ENCODE data around the gene NCOA7.
"Not testable (repeated sequence)": the region's sequence is repeated elsewhere in the genome, so short reads cannot be mapped to it uniquely, and the experiment has no call there.

NCOA7 gene

DNA sequence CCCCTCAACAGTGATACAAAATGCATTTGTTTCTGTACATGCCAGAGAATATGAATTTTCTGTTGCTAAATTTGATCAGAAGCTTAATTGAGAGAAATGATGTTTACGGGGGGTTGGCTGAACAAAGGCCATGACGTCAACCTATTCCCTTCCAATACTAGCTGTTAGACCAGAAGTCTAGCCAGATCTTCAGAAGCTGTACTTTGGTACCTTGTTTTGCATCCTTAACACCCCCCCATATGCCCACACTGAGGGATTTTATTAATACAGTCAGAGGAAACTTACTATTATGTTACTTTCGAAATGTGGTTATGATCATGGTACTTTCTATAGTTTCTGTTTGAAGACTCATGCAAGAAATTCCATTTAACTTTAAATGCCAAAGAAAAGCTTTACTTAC is 3.1 kb downstream of the NCOA7 start:
- DNase-seq = no peak

GRCh38 chr6:125794342-125795137 is 3.8 kb downstream of the NCOA7 start:
- DNase-seq = no peak

DNA sequence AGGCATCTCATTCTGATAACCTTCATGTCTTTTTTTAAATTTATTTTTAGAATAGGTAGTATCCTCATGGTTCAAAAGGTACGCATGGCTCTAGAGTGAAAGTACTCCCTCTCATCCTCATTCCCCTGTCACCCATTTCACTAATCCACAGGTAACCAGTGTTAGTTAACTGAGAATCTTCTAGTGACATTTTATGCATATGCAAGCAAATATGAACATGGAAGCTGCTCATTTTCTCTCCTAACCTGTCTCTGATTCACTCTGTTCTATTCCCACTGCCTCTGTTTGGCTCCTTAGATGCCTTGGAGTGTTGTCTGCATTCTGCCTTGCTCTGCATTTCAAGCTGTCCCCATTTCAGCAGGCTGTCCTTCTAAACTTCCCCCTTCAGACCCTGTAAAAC is 4.5 kb downstream of the NCOA7 start:
- DNase-seq = no peak

DNA sequence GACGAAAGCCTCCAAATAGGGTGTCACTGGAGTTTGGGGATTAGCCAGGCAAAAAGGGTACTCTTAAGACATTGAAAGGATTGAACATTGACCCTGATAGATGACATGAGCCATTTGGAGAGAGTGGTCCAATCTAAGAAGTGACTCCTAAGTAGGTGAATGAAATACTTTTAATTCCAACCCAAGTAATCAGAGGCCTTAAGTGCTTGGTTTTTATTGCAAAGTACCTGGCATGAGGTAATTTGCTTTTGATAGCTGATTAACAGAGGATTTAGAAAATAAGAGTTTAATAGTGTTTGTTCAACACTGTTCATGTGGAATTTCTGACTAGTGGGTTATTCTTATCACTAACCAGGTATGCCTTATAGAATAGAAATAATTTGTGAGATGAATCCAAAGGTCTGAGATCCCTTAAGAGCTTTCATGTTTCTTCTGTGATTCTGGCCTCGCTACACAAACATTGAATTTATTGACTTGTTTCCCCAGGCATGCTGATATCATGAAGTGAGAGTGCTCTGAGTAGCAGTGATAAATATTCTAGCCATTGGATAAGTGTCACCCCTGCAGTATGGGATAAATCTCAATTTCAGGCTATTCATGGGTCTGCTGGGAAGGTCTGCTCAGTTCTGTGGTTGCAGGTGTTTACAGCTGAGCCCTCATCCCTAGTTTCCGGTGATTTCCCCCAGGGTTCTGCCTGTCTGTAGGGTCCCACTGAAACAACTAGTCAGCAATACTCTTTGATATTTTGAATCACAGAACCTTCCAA is 6.5 kb downstream of the NCOA7 start:
- no peak for DNase-seq

- no peak for DNase-seq
Observed at GRCh38 chr6:125797886-125798444, 7.2 kb downstream of the NCOA7 start.

DNA sequence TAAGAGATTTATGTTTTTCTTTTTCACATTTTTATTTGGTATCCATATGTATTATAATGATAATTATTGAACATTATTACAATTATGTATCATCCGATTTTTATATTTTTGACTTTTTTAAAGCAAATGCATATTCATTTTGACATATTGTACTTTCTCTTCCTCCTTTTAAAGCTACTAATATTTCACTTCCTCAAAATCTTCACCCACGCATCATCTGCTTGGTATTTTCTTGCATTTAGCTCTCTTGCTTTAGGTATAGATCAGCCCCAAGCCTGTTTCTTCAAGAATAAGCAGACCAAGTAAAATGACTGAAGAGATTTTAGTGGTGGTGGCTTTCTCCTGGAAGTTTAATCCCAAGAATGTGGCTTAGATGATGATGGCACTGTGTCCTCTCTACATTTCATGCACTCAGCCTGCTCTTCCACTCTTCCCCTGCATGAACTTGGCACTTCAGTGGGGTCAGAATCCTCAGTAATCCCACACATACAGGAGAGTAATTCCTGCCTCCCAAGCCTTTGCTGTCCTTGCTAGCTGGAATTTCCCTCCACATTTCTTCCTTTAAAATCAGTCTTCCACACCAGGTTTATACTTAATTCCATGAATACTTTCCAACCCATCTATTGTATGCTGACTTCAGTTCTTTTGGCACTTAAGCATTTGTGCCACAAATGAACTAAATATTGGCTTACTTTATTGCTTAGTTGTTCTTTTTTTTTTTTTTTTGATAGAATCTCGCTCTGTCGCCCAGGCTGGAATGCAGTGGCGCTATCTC is 8.2 kb downstream of the NCOA7 start:
- no peak for DNase-seq

DNA sequence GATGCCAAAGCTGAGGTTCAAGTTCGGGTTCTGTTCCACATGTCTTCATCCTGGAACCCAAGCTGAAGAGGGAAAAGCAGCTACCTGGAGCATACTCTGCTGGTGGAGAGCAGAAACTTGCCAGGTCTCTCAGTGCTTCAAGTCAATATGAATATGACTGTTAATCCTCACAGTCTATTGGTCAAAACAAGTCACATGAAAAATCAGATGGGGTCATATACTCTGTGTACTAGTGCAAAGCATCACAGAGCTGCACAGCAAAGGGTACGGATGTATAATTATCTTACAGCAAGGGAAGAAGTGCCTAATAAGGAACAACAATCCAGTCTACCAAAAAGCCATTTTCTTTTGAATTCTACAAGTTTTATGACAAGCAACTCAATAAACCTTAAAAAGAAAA is 11.6 kb downstream of the NCOA7 start:
- DNase-seq = no peak

GRCh38 chr6:125802943-125803377 is 12.2 kb downstream of the NCOA7 start:
- DNase-seq = no peak

- DNase-seq = no peak
Observed at GRCh38 chr6:125804264-125804663, 13.5 kb downstream of the NCOA7 start.

GRCh38 chr6:125804866-125805425 is 14.2 kb downstream of the NCOA7 start:
- not testable (repeated sequence) for DNase-seq

DNA sequence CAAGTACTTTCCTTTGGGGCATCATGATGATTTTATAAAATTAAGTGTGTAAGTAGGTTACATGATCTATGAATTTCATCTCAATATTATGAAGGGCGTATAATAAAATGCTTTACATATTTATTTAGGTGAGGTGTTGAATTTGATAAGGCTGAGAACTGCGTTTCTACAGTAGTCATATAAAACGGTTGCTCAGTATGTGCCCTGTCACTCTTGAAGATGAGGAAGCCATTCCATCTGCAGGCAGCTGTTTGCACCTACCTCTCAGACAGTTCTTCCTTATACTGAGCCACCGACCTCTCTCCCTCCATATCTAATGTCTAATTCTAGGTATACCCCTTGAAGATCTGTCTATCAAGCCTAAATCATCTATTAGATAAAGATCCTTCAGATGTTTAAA is 16.1 kb downstream of the NCOA7 start:
- DNase-seq = no peak

- DNase-seq = no peak
Observed at GRCh38 chr6:125807293-125807692, 16.5 kb downstream of the NCOA7 start.

GRCh38 chr6:125808060-125808459 is 17.3 kb downstream of the NCOA7 start:
- DNase-seq = no peak

- no peak for DNase-seq
Observed at GRCh38 chr6:125808591-125808990, 17.8 kb downstream of the NCOA7 start.

- DNase-seq = no peak
Observed at GRCh38 chr6:125809570-125810170, 18.9 kb downstream of the NCOA7 start.

GRCh38 chr6:125810445-125810844 is 19.7 kb downstream of the NCOA7 start:
- peak; percentile 39 for DNase-seq

GRCh38 chr6:125811259-125811658 is 20.5 kb downstream of the NCOA7 start:
- no peak for DNase-seq

DNA sequence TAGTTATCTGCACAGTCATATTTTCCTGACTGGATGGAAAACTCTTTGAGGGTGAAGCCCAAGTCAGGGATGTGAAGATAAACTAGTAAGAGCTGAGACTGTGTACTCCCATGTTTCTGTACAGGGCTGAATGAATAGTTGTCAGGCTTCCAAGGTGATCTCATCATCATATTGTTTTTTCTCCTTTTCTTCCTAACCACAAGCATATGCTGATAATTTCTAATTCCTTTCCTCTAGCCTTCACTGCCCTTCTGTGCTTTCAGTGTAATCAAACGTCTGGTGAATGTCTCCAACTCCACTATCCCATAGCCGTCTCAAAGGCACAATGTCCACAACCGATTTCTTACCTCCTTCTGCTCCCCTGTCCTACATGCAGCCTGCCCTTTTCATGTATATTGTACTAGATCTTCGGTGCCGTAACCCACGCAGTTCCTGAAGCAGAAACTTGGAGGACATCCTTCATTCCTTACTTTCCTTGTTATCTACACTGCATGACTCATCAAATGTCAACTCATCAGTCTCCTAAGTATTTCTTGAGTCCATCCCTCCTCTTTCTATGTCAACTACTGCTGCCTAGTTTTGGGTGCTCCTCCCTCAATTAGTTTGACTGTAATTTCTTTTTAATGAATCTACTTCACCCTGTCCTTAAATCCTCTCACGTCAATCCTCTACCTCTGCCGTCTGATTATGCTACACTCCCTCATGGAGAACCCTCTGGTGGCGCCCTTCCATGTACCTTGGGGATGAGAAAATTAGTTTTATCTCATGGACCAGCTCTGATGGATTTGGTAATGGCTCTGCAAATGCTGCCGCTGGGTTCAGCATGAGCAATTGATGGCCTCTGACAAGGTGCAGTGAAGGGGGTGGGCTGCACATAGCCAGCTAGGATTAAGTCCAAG is 21.9 kb downstream of the NCOA7 start:
- DNase-seq = no peak

- DNase-seq = no peak
Observed at GRCh38 chr6:125814481-125814880, 23.7 kb downstream of the NCOA7 start.

DNA sequence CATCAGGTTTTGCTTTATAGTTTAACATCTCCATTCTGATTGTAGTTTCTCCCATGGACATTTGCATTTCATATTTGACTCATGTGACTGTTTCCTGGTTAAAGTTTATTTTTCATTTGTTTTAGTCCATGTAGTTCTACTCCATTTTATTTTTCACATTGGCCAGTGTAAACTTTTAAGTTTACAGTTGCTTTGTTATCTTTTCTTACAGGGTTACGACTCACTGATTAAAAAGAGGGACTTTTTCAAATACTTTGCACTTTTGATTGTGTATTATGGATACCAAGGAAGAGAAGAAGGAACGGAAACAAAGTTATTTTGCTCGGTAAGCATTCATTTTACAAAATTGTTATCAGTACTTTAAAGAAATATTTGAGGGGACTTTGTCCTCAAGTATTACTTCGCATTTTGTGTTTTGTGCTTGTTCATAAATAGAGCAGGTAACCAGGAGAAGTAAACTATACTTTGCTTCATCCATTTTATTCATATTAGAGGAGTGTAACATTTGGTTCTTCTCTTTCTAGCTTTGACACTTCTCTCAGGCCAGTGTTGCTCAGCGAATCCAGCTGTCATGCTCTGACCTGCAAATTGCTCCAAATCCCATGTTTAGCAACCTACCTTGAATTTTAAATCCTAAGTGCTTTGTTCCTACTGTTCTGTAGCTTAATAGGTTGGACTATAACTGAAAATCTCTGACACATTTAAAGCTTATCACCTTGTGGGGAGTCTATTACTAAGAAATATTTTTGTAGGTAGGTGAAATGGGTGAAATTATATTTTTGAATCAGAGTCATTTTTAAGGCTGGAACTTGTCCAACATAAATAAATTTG is 24.5 kb downstream of the NCOA7 start:
- DNase-seq = no peak
